HL-60/S4 treated with retinoic acid at 250 ng/mL for 4 days and 3 days (cell line): ENCODE results near the gene GPC6.

Source experiments
- in situ Hi-C: fragments of 300-500 bp; cut with MboI; formaldehyde crosslinking; loops from 2 replicates; pipeline ENCODE4 v1.7.0; 2022; ENCODE audit warnings: low sequenced_read_pairs

The GPC6 gene

DNA sequence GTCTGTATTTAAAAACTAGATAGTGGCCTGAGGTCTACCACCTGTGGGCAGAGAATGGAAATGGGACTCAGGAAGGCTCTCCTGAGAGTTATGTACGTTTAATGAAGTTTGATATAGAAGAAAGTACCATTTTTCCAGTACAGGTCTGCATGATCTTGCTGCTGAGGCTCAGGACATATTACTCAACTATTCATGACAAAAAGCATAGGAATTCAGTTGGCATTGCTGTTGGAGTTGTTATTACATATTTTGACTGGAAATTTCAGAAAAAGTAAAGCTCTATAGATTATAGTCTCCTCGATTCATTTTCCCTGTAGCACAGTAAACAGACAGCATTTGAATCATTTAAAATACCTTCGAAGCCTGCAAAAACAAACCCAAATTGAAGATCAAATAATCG, 783.1 kb downstream of the GPC6 start:
- in situ Hi-C loops: no loop called here

DNA sequence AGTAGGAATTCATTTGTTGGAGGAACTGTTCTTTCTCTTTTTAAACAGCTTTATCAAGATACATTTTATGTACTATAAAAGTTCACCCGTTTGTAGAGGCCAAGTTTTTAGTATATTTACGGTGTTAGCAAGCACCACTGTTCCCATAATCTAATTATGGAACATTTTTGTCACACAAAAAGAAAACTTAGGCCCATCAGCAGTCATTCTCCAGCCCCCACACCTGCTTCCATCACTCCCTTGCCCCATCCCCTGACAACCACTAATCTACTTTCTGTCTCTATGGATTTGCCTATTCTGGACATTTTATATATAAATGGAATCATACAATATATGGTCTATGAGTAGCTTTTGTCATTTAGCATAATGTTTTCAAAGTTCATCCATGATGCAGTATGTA, 787.9 kb downstream of the GPC6 start:
- in situ Hi-C loops: no loop called here

DNA sequence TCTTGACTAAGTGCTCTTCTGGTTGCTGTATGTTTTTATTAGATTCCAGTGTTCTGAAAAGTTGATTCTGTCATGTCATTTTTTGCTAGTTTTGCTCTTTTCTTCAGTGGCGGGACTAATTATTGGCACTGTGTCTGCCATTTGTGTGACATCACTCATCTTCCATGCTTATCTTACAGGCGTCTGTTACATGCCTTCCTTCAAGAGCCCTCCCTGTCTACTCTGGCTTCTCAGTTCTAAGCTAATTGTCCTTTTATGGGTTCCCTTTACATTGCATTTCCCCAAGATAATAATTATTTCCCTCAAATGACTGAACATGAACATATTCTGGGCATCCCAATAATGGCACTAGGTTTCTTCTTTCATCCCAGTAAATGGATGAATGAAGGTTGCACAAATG, 793.8 kb downstream of the GPC6 start:
- in situ Hi-C loops: no loop called here

DNA sequence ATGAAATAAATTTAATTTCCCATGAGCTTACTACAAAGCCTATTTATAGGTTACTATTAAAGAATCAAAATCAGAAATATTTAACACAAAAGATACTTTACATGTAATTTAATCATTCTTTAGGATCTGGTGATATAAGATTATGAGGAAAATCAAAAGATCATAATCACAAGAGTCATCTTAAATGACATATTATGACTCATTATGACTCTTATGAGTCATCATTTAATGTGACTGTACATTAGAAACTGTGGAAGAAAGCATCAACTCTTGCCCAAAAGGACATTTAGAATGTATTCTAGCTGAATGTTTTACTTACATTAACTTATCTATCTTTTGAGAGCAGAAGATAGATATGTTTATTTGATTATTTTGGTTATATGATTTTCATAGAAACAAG, 794.2 kb downstream of the GPC6 start:
- in situ Hi-C loops: no loop called here

DNA sequence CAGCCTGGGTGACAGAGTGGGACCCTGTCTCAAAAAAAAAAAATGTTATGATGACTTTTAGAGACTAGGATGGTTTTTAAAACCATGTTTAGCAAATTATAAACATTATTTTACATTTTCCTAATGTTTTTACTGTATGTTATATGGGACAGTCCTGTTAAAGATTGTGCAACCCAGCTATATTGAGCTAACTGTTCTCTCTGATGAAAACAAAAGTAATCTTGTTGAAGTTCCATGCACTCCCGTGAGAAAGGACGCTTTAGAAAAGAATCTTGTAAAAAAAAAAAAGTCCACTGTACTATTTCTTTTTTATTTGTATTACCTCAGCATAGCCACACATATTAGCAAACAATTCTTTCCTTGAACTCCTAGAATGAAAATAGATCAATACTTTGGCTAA, 801.6 kb downstream of the GPC6 start:
- in situ Hi-C loops: no loop called here

DNA sequence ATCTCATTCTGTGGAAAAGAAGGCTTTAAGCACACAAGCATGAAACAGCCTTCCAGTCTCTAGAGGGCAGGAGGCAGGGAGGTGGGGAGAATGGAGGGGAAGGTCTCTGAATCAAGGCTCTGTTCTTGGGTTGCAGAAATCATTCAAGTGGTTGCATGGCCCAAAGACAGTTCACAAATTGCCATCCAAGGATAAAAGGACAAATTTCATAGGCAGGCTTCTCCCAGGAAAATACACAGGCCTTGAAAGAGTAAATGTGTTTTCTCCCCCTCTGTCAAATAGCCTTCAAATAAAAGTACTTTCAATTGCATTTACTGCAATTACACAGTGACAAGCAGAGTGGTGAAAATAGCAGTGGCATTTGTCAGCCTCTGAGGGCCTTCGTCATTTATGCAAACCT, 802.0 kb downstream of the GPC6 start:
- in situ Hi-C loops: no loop called here

DNA sequence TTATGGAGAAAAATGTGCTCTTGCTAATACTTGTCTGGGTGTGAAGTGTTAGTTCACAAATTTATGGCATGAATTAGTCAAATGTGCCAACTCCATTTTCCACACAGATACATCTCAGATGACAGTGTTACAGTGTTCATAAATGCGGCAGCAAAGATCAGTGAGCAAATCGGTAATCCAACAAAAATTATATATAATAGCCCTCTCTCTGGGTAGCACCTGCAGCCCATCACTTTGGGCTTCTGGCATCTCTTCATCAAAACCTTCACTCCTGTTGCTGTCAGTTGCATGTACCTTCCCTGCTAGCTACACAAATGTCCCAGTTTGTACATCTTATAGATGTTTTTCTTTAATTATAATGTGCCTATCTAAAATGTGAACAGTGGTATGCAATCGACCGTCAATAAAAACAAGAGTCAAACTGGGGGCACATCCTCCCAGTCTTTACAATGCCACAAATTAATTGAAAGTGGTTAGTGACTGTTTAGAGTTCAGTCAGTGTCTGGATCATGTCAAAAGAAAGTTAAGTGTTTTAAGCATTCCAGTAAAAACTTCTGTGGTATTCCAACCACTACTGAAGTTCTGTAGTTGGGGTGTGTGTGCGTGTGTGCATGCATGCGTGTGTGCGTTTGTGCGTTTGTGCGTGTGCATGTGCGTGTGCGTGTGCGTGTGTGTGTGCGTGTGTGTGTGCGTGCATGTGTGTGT, 804.0 kb downstream of the GPC6 start:
- in situ Hi-C loops: no loop called here

DNA sequence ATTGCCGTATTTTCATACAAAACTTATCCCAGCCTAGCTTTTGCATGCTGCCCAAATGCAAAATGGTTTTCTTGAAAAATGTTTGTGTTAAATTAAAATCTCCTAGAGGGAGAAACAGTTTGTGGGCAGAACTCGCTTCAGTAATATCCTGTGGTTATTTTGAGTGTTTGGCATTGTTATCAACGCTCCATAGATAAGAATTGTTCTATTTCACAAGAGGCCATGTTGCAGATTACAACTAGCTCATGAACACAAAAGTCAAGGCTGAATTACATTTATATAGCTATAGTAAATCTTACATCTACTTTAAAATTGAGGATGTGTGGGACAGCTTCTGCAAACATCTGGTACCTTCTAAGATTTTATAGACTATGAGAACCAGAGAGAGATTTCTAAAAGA, 805.0 kb downstream of the GPC6 start:
- in situ Hi-C loops: no loop called here

DNA sequence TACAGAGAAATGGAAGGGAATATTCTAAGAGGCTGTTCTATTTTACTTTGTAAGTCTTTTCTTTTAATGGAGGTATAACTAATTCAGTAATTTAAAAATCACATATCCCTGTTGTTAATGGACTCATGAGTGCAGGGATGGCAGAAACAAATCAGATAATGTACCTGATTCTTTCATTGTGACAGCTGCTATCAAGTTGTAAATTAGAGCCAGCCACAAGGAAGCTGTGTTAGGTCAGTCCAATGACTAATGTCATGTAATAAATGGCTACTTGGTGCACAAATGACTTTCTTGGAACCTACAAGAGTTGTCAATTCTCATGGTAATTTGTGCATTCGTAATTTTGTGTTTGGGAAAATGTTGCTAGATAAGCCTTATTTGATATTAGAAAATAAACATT, 806.5 kb downstream of the GPC6 start:
- in situ Hi-C loops: no loop called here

DNA sequence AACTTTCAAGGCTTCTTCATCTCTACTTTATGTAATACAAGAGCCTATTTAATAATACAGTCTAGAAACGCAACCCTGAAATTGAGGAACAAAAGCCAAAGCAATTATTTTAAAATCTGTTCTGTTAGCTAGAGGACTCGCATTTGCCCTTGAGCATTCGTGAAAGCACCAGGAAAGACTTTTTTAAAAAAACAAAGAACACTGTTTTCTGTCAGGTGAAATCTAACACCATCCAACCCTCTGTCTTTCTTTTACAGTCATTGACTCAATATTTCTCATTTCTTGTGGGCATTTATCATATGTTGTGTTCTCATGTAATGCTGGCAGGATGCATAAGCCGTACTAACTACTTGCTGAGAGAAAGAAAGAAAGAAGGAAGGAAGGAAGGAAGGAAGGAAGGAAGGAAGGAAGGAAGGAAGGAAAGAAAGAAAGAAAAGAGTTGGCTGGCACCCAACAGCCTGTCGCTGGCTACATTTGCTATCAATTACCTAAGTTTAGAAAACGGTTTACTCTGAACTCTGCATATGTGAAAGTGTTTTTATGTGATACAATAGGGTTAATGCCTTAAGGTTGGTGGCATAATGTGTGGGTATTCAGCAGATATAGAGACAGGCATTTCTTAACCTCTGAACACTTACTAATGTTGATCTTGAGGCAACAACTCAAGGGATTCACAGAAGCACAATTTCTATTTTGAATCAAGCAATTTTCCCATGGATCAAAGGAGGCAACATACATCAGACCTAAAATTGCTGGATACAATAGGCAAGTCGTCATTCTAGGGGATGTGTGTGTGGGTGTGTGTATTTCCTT, 807.4 kb downstream of the GPC6 start:
- in situ Hi-C loops: no loop called here

DNA sequence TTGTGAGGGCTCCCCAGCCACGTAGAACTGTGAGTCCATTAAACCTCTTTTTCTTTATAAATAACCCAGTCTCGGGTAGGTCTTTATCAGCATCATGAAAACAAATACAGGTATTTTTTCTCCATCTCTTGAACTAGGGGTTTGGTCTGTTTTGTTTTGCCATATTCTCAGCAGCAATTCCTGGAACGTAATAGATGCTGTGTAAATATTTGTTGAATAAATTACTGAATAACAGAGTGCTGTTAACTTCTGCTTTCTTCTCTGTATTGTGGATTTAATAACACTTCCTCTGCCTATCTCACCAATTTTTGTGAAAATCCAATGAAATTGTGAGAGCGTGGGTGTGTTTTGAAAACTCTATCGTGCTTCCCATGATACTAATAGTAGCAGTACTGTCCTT, 823.4 kb downstream of the GPC6 start:
- in situ Hi-C loops: no loop called here

DNA sequence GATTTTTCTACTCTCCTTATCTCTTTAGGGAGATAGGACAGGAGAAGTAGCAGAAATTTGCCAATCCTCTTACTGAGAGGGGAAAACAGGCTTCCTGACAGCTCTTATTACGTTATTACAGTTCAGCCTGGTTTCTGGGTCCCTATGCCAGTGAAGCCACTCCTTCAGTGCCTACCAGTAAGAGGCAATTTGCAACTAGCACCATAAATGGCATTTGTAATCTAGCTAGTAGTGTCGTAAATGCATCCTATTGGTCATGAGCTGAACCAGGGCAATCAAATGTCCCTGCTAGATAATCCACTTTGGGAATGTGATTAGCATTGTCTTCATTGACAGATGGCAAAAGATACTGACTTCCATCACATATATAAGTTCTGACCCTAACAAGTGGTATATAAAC, 824.1 kb downstream of the GPC6 start:
- in situ Hi-C loops: no loop called here

DNA sequence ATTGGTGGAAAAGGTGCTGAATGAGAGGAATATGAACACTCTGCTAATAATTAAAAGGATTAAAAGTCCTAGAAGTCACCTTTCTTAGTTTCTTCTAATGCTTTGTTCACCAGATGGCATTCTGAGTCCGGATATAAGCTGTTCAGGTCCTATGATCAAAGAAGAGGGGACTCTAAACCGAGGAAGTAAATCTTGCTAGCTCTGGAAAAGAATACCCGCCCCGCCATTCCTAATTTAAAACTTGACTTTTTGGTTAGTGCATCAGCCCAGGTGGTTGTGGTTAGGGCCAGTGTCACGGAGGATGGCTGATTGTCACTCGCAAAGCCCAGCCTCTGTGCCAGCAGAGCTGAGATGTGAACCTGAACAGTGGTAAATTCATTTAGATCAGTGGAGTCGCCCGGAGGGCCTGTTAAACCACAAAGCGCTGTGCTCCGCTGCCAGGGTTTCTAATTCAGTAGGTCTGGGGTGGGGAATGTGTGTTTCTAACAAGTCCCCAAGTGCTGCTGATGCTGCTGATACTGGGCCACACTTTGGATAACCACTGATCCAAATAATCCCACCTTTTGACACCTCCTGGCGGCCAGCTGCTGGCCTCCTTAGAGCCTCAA, 827.5 kb downstream of the GPC6 start:
- in situ Hi-C loops: no loop called here

DNA sequence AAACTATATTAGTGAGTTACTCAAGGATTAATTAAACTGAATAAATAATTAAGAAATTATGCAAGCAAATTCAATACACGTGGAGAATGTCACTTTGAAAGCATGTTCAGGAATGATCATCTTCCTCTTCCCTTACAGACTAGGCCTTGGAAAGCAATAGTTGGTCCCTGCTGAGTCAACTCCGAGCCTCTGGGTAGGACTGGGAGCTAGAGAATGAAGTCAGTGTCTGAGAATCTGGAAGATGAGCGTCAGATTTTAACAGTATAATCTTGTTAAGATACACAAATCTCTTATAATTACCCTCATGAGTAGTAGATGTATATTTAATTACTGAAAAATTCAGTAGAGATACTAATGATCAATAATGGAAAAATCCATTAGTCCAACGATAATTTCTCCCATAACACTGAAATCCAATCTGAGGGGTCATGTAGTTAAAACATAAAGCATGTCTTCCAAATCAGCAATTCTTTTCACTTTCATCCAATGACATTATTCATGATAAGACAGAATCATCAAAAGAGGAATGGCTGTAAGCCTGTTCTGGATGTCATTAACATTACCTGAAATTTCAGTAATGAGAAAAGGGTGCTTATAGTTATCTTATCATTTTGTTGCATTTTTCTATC, 829.9 kb downstream of the GPC6 start:
- in situ Hi-C loops: no loop called here

DNA sequence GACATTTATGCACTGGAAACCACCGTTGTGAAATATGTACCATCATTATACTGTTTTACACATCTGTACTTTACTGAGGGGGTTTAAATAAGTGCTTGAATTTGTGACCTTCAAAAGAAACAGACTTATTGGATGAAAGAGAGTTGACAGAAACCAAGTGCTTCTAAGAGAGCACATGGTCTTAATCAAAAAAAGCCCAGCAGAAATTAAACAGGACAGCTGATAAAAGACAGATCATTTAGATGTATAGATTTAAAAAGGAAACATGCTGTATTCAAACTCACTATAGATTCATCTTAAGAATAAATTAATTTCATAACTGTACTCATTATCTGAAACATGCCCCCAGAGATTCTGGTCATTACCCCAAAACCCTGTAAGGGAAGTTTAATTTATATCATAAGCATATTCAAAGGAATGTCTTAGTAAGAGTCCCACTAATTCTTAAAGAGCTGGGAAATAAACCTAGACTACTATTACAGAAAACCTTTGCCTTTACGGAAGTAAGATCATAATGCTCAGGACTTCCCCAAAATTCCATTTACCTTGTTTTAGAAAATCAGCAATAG, 831.1 kb downstream of the GPC6 start:
- in situ Hi-C loops: no loop called here

DNA sequence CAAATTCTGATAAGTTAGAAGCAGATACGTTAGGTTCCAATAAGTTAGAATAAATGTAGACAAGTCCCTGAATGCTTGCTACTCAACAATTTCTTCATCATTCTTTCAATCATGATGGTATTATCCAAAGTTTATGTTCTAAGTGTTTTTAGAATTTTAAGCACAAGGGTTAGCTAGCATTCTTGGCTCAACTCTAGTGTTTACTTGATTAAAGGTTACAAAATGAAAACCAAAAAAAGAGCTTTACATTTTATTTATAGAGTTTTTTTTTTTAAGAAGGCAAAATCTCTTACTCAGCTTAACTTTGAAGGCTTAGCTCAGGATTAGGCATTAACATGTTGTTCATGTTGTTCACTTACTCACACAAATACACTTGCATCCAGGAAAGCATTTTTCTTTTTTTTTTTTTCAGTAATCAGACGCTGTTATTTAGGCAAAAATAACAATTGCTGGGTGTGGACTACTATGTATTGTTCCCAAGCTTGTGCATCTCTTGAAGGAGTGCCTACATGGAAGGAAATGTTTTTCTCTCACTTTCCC, 832.3 kb downstream of the GPC6 start:
- in situ Hi-C loops: no loop called here

DNA sequence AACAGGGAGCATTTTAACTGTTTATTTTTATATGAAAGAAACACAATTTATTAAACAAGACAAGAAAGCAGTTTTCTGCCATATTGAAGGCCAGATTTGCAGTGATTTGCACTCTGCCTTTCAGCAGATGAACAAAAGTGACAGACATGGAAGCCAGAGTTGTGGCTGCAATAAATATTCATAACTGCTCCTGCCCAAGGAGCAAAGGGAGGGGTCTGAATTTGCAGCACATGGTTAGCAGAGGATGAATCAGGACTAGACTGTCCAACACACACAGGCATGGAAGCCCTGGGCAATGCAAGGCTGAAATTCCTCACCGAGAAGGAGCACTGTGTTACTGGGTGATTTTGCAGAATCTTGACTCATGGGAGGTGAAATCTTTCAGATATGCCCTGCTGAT, 834.7 kb downstream of the GPC6 start:
- in situ Hi-C loops: no loop called here

DNA sequence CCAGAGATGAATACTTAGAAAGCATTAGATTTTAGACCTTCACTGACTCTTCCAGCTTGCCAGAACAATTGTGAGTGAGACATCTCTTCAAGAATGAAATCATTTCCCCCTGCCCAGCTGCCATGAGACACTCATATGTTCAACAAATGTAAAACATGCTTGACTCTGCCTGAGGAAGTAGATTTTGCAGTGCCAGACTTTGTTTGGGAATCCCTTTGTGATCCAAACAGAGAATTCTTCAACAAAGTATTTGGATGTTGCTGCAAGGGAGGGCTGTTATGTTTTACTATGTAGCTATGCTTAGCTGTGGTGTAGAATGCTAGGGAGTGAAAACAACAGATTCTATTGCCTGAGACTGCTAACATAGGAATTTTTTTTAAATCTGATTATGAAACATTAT, 836.5 kb downstream of the GPC6 start:
- in situ Hi-C loops: no loop called here

DNA sequence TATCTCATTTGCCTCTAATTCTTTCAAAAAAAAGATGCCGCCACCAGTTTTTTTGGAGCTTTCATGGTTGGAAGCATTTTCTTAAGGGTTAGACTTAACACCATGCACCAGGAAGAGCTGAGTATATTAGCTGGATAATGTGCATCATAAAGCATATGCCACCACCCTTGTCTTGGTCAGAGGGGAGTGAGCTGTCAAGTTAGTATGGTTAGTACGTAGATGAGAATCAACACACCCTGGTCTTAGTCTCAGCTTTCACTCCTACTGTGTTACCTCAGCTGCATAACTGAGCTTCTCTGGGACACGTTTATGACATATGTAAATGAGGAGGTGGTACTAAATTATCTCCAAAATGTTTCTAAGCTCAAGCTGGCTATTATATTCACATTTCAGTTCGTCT, 837.2 kb downstream of the GPC6 start:
- in situ Hi-C loops: no loop called here

DNA sequence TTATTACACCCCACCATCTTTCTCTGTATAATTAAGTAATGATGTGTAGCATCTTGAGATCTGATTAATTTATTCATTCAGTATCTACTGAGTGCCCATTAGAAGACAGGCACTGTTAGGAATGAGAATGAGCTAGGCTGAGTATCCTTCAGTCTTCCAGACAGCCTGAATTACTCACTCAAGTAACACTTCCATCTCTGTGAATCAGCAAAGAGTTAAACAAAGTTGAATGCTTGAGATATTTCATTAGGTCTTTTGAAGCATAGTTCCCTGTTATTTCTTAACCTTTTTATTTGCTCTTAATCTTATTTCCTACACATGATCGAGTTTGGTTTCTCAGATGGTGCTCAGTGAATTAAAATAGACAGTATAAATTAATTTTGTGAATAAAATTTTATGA, 839.1 kb downstream of the GPC6 start:
- in situ Hi-C loops: no loop called here
